HG03095 (cell line): ENCODE results near the gene GPC6.

ENCODE experiments used
- ATAC-seq: cut with Tn5 transposase; IDR thresholded peaks from one replicate; pipeline ENCODE4 v1.9.1; 2021; ENCODE audit warnings: moderate library complexity; ENCODE audit not compliant: unreplicated experiment

The GPC6 gene

DNA sequence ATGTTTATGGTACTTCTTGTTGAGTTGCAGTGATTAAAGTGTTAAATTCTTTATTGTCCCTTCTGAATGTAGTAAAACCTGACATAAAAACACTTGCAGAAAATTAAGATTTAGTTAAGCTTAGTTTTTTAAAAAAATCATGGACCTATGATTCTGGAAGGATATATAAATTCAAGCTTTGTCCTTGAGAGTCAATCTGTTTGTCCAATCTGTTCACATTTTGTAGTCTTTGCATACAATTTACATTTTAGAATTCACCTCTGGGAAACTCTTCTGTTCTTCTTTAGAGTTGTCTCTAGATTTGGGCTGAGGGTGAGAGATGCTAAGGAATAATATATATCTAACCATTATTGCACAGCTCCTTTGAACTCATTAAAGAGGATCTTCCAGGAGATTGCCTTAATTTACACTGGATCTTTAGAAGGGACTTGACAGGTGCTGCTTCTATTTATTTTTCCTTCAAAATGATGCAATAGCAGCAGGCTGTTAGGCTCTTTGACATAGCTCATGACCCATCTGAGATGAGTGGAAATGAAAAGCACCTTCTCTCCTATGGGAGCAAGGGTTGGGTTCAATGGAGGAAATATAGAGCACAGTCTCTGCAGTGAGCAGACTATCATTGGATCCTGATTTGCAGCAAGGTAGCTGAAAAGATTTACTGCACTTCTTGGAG lies 433.9 kb downstream of the GPC6 start:
- ATAC-seq, result no peak

DNA sequence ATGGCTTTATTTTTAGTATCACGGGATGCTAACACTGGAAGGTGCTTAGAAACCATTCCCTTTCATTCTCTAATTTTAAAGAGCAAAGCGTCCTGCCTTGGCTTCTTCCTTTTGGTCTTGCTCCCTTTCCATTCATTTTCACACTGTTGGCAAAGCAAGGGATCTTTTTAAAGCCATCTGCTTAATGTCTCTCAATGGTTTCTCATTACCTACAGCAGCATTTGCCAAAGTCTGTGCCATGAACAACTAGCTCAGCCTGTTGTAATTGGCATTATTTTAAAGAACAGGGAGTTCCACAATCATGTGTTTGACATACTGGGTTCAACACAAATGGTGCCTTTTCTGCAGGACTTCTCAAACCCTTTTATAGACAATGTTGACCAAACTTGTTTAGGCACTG lies 444.3 kb downstream of the GPC6 start:
- ATAC-seq, result no peak

- no peak for ATAC-seq
These were observed 446.4 kb downstream of the GPC6 start for GRCh38 chr13:93672996-93673395.

- no peak for ATAC-seq
These were observed 447.3 kb downstream of the GPC6 start for GRCh38 chr13:93673885-93674284.

- no peak for ATAC-seq
These were observed 447.7 kb downstream of the GPC6 start for GRCh38 chr13:93674337-93674755.

DNA sequence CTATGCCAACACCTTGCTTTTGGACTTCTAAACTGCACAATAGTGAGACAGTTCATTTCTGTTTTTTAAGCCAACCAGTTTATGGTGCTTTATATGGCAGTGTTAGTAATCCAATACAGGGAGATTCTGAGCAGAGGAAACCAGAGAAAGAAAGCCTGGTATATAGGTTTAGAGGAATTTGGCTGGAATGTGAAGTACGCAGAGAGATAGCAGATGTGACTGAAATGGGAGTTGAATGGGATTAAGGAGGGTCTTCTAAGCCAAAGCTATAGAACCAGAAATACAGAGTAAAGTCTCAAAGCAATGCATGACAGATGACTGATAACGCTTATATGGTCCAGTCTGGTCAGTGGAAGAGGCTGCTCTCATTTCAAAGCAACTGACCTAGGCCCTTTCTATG lies 453.7 kb downstream of the GPC6 start:
- no peak for ATAC-seq

GRCh38 chr13:93685900-93686299 lies 459.3 kb downstream of the GPC6 start:
- no peak for ATAC-seq

DNA sequence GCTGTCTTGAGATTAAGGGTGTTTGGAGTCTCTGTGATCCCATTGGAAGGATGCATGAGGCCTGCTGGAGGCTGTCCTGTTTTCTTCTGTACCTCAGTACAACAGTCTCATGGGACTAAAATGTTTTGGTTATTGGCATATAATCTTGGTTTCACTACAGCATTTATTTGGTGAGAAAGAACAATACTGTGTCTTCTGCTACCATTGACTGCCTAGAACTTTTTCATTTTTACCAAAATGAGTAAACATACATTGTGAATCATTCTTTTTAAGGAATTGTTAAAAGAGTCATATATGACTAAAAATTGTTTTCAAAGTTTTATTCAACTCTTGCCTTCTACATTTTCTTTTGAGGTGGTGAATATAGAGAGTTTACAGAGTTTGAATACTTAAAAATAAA lies 459.8 kb downstream of the GPC6 start:
- ATAC-seq, result no peak

DNA sequence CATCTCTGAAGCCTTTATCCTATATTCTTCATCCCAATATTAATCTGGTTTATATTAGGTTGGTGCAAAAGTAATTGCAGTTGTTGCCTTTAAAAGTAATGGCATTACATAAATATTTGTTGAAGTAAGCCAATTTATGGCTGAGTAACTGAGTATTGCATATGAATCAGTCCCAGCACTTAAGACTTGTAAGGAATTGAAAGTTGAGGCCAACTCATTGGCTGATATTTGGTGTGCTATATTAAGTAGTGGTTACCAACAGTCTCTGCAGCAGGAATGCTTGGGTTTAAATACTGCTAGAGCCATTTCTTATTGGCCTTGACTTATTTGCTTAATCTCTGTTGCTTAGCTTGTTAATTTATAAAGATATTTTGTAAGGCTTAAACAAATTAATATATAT lies 460.7 kb downstream of the GPC6 start:
- ATAC-seq, result no peak

DNA sequence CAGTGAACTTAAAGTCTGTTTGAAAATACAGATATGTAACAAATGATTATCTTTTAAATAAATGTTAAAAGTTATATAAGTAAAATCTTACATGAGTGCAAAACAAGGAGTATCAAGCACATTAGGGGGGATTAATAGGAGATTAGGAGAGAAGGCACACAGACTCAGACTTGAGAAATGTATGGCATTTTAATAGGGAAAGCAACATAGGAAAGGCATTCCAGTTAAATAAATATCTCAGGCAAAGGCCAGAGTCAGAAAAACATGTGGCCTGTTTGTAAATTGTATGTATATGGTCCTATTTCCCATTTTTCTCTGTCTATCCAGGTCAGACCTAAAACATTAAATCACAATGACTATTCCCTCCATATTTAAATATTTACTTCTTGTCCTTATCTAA lies 462.7 kb downstream of the GPC6 start:
- ATAC-seq, result no peak

- no peak for ATAC-seq
These were observed 463.5 kb downstream of the GPC6 start for GRCh38 chr13:93690139-93690538.

DNA sequence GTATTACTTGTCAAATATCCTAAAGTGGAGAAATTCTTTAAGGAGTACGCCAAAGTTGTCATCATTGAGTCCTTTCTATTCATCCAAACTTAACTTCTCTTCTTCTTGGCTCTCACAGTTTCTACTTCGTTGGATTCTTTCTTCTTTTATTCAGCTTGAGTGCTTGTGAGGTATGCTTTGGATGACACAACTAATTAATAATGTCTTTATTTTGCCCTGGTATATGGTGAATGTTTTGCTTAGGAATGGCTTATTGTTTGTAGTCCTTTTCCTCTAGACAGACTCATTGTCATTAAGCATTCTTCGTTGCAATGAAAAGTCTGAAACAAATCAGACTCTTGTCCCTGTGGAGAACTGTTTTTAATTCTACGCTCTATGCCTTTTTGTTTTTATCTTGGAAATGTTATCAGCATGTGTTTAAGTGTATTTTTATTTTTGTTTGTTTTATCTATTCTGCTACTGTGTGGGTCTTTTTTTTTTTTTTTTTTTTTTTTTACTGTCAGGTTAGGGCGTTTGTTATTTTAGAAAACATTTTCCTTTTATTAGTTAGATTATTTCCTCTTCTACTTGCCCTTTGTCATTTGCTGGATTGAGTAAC lies 471.5 kb downstream of the GPC6 start:
- ATAC-seq, result no peak

DNA sequence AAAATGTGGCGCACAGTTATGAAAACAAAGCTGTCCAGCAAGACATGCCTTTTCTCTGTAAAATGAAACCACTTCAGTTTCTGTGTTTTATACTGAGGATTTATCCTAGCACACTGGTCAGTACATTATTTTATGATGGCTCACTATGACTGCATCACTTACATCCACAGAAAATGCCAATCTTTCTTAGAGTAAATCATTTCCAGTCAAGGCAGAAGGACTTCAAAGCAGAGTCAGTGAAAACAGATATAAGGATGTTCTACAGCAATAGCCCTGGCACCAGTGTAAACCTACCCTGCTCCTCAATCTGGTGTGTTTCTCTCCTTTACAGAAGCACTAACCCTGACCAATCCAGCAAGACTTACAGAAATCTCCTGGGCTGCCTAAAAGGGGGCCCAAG lies 473.5 kb downstream of the GPC6 start:
- ATAC-seq, result no peak

- ATAC-seq, result no peak
These were observed 481.9 kb downstream of the GPC6 start for GRCh38 chr13:93708308-93709075.

DNA sequence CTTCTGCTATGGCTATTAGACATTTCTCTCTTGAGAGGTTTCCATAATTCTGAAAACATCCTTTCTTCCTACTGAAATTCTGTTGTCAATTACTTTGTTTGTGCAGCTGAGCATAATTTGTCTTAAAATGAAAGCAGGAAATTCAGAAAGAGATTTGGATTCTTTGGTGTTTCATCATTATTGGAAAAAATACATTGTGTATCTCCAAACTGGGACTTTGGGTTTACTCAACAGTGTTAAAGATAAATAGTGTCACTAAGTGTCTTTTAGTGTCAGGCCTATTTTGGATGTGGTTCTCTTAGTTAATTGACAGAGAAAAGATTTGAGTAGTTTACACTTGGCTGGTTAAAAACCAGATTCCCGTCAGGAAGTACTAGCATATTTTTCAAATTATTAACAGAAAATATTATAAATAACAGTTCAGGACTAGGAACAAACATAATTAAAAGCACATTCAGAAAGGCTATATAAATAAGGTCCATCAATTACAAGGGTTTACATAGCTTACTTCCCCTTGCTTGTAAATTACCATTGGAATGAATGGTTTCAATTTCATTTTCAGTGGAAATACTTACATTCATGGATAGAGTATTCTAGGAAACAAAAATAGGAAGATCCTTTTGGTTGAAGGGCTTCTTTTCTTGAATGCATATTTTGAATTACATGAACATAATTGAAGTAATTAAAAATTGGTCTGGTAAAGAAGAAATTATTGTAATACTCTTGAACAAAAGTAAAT lies 483.1 kb downstream of the GPC6 start:
- no peak for ATAC-seq

- ATAC-seq, result no peak
These were observed 487.6 kb downstream of the GPC6 start for GRCh38 chr13:93714171-93714570.

GRCh38 chr13:93715866-93716265 lies 489.3 kb downstream of the GPC6 start:
- ATAC-seq, result no peak

DNA sequence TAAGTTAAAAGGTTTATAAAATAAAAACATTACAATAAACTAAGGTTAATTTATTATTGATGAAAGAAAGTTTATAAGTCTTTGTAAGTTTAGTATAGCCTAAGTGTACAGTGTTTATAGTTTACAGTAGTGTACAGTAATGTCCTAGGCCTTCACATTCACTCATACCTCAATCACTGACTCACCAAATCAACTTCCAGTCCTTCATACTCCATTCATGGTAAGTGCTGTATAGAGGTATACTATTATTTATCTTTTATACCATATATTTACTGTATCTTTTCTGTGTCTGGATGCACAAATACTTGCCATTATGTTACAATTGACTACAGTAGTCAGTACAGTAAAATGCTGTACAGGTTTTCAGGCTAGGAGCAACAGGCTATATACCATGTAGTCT lies 490.0 kb downstream of the GPC6 start:
- no peak for ATAC-seq

GRCh38 chr13:93721483-93721882 lies 494.9 kb downstream of the GPC6 start:
- ATAC-seq, result no peak

GRCh38 chr13:93723316-93723715 lies 496.7 kb downstream of the GPC6 start:
- ATAC-seq, result no peak

GRCh38 chr13:93724187-93724586 lies 497.6 kb downstream of the GPC6 start:
- no peak for ATAC-seq
